NCI-H345 treated with DMSO at 0.1 percent for 48 hours (cell line): ENCODE measurements around the gene PAFAH1B2.
A peak's percentile ranks its signal among the peaks of the same experiment; 100 is the strongest.
"Not testable (repeated sequence)": the region's sequence is repeated elsewhere in the genome, so short reads cannot be mapped to it uniquely, and the experiment has no call there.

Source experiments
- DNase-seq: peaks from one replicate; lab custom pipeline; 2025; ENCODE audit not compliant: unreplicated experiment; lab: John Stamatoyannopoulos, UW

The PAFAH1B2 gene

GRCh38 chr11:117143871-117144476, at the start of gene PAFAH1B2:
Gene PAFAH1B2 (plus strand): TSS chr11:117144287. CDS start chr11:117152448, 8,161 bp downstream.
- peak; percentile 85 for DNase-seq

GRCh38 chr11:117094776-117095175, 49.3 kb upstream of the PAFAH1B2 start:
- DNase-seq = no peak

- no peak for DNase-seq
These were observed 48.6 kb upstream of the PAFAH1B2 start for GRCh38 chr11:117095284-117096161.

GRCh38 chr11:117096201-117096991, 47.7 kb upstream of the PAFAH1B2 start:
- DNase-seq = no peak

GRCh38 chr11:117097014-117097388, 47.1 kb upstream of the PAFAH1B2 start:
- no peak for DNase-seq

- no peak for DNase-seq
These were observed 46.5 kb upstream of the PAFAH1B2 start for GRCh38 chr11:117097389-117098268.

GRCh38 chr11:117098269-117099232, 45.5 kb upstream of the PAFAH1B2 start, which contains the start of gene SIK3:
Gene SIK3 (minus strand): TSS chr11:117098428. CDS start chr11:117098415, 13 bp downstream.
- peak; percentile 84 for DNase-seq

GRCh38 chr11:117099696-117100095, 44.4 kb upstream of the PAFAH1B2 start:
- DNase-seq = no peak

- DNase-seq = no peak
These were observed 43.5 kb upstream of the PAFAH1B2 start for GRCh38 chr11:117100556-117100955.

- no peak for DNase-seq
These were observed 36.1 kb upstream of the PAFAH1B2 start for GRCh38 chr11:117107701-117108590.

GRCh38 chr11:117110294-117110950, 33.7 kb upstream of the PAFAH1B2 start:
- no peak for DNase-seq

- DNase-seq = not testable (repeated sequence)
These were observed 31.6 kb upstream of the PAFAH1B2 start for GRCh38 chr11:117112497-117112896.

- not testable (repeated sequence) for DNase-seq
These were observed 31.1 kb upstream of the PAFAH1B2 start for GRCh38 chr11:117112939-117113338.

- no peak for DNase-seq
These were observed 26.4 kb upstream of the PAFAH1B2 start for GRCh38 chr11:117117681-117118080.

GRCh38 chr11:117121176-117121575, 22.9 kb upstream of the PAFAH1B2 start:
- DNase-seq = no peak

GRCh38 chr11:117122556-117122955, 21.5 kb upstream of the PAFAH1B2 start:
- DNase-seq = no peak

- DNase-seq = no peak
These were observed 17.7 kb upstream of the PAFAH1B2 start for GRCh38 chr11:117126223-117126965.
